DOHH2 (cell line): ENCODE measurements around the gene MKKS.

Experiments used
- EZH2phosphoT487 ChIP-seq: fragments of 200-600 bp; sonication (generic); IDR thresholded peaks from 2 replicates; pipeline ENCODE4 v1.6.1; 2017; ENCODE audit warnings: borderline replicate concordance, mild to moderate bottlenecking, antibody characterized with exemption, low read length, moderate library complexity, mixed read lengths
- TF ChIP-seq, protein P1 (sequence below): fragments of 200-600 bp; sonication (generic); IDR thresholded peaks from one replicate; pipeline ENCODE4 v1.5.1; 2014; ENCODE audit warnings: antibody characterized with exemption, mild to moderate bottlenecking, low read depth, low read length; ENCODE audit not compliant: poor library complexity, severe bottlenecking

- TF ChIP-seq, protein P1, sequence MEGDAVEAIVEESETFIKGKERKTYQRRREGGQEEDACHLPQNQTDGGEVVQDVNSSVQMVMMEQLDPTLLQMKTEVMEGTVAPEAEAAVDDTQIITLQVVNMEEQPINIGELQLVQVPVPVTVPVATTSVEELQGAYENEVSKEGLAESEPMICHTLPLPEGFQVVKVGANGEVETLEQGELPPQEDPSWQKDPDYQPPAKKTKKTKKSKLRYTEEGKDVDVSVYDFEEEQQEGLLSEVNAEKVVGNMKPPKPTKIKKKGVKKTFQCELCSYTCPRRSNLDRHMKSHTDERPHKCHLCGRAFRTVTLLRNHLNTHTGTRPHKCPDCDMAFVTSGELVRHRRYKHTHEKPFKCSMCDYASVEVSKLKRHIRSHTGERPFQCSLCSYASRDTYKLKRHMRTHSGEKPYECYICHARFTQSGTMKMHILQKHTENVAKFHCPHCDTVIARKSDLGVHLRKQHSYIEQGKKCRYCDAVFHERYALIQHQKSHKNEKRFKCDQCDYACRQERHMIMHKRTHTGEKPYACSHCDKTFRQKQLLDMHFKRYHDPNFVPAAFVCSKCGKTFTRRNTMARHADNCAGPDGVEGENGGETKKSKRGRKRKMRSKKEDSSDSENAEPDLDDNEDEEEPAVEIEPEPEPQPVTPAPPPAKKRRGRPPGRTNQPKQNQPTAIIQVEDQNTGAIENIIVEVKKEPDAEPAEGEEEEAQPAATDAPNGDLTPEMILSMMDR = no peak
- TF ChIP-seq EZH2phosphoT487 = no peak
Observed at GRCh38 chr20:10449270-10449669, 15.2 kb upstream of the MKKS start.
